HG02870 (cell line): Measurements from ENCODE around the gene PLXNA4.

Experiments used
- ATAC-seq: cut with Tn5 transposase; IDR thresholded peaks from one replicate; pipeline ENCODE4 v1.9.1; 2021; ENCODE audit warnings: mild to moderate bottlenecking, moderate library complexity; ENCODE audit not compliant: unreplicated experiment

PLXNA4 gene

GRCh38 chr7:132328047-132328620 is 248.1 kb downstream of the PLXNA4 start:
- ATAC-seq, result no peak

- ATAC-seq, result no peak
Measured at GRCh38 chr7:132326878-132327589, 249.2 kb downstream of the PLXNA4 start.

GRCh38 chr7:132322970-132323369 is 253.3 kb downstream of the PLXNA4 start:
- no peak for ATAC-seq

- no peak for ATAC-seq
Measured at GRCh38 chr7:132321387-132321786, 254.9 kb downstream of the PLXNA4 start.

GRCh38 chr7:132319481-132319880 is 256.8 kb downstream of the PLXNA4 start:
- no peak for ATAC-seq

GRCh38 chr7:132318352-132319318 is 257.6 kb downstream of the PLXNA4 start:
- ATAC-seq, result peak; percentile 81

- no peak for ATAC-seq
Measured at GRCh38 chr7:132317701-132318351, 258.4 kb downstream of the PLXNA4 start.

GRCh38 chr7:132312531-132313055 is 263.7 kb downstream of the PLXNA4 start:
- no peak for ATAC-seq

GRCh38 chr7:132311733-132312132 is 264.5 kb downstream of the PLXNA4 start:
- ATAC-seq, result no peak

GRCh38 chr7:132309102-132309805 is 267.0 kb downstream of the PLXNA4 start:
- no peak for ATAC-seq

GRCh38 chr7:132307465-132307864 is 268.8 kb downstream of the PLXNA4 start:
- no peak for ATAC-seq

GRCh38 chr7:132300599-132301277 is 275.5 kb downstream of the PLXNA4 start:
- no peak for ATAC-seq

- no peak for ATAC-seq
Measured at GRCh38 chr7:132298790-132299189, 277.5 kb downstream of the PLXNA4 start.

GRCh38 chr7:132296820-132297219 is 279.4 kb downstream of the PLXNA4 start:
- no peak for ATAC-seq

GRCh38 chr7:132295175-132295574 is 281.1 kb downstream of the PLXNA4 start:
- ATAC-seq, result no peak

GRCh38 chr7:132292803-132293202 is 283.5 kb downstream of the PLXNA4 start:
- ATAC-seq, result no peak

GRCh38 chr7:132291481-132291880 is 284.8 kb downstream of the PLXNA4 start:
- no peak for ATAC-seq

GRCh38 chr7:132290021-132290420 is 286.2 kb downstream of the PLXNA4 start:
- no peak for ATAC-seq

- ATAC-seq, result no peak
Measured at GRCh38 chr7:132286836-132287235, 289.4 kb downstream of the PLXNA4 start.

- ATAC-seq, result no peak
Measured at GRCh38 chr7:132280335-132280734, 295.9 kb downstream of the PLXNA4 start.
